Peyer's patch (tissue), 4 donors: ENCODE results near the gene DENND4C.

Source experiments
- POLR2A ChIP-seq, 2 donors: fragments of 450-650 bp; IDR thresholded peaks; one replicate each; pipeline ENCODE4 v1.5.1; 2017; ENCODE audit warnings: antibody characterized with exemption in 2 of 2, mild to moderate bottlenecking in 2 of 2, moderate library complexity in 2 of 2
- TF ChIP-seq, protein P1 (sequence below), 6 experiments: fragments of 450-650 bp in 4 of 6; fragments of 200-600 bp in 2 of 6; sonication (generic) in 1 of 6; IDR thresholded peaks; one replicate each; pipeline ENCODE4 v1.5.1; 2017 to 2019; ENCODE audit warnings: antibody characterized with exemption in 6 of 6, mild to moderate bottlenecking in 3 of 6, moderate library complexity in 1 of 6

DNA sequence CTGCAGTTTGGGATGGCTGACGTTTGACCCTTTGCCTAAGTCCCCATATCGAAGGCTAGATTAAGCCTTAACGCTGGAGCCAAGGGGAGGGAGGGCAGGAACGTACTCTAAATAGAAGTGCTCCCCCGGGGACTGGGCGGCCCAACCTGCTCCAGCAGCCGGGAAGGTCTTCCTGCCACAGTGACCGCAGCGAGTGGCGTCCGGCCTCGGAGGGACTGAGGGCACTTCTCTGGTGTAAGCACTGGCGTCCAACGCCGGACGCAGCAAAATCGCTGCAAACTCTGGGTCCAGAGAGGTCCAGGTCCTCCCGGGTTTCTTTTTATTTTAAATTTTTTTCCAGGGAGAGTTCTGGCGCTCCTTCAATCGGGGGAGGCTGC lies 177.8 kb downstream of the DENND4C start:
- TF ChIP-seq, protein P1, sequence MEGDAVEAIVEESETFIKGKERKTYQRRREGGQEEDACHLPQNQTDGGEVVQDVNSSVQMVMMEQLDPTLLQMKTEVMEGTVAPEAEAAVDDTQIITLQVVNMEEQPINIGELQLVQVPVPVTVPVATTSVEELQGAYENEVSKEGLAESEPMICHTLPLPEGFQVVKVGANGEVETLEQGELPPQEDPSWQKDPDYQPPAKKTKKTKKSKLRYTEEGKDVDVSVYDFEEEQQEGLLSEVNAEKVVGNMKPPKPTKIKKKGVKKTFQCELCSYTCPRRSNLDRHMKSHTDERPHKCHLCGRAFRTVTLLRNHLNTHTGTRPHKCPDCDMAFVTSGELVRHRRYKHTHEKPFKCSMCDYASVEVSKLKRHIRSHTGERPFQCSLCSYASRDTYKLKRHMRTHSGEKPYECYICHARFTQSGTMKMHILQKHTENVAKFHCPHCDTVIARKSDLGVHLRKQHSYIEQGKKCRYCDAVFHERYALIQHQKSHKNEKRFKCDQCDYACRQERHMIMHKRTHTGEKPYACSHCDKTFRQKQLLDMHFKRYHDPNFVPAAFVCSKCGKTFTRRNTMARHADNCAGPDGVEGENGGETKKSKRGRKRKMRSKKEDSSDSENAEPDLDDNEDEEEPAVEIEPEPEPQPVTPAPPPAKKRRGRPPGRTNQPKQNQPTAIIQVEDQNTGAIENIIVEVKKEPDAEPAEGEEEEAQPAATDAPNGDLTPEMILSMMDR (IDR thresholded peaks at IDR 0.05), result no peak
- TF ChIP-seq POLR2A (IDR thresholded peaks at IDR 0.05), result no peak
